Measurements from ENCODE around the gene RAD1.
A peak's percentile ranks its signal among the peaks of the same experiment; 100 is the strongest.
"Not testable (repeated sequence)": the region's sequence is repeated elsewhere in the genome, so short reads cannot be mapped to it uniquely, and the experiment has no call there.

Gene RAD1

GRCh38 chr5:34915139-34915855 is at the start of gene RAD1, which contains the start of gene BRIX1:
Gene RAD1 (minus strand): TSS chr5:34915504. CDS start chr5:34914892, 612 bp downstream.
Gene BRIX1 (plus strand): TSS chr5:34915711. CDS start chr5:34915739, 28 bp downstream.
- DNase-seq (ENCODE audit: low read depth in 2 of 3, low spot score in 2 of 3): peak; percentile 74 to 89 (median 81)

- no peak for DNase-seq (ENCODE audit: low read depth in 2 of 3, low spot score in 2 of 3)
Observed at GRCh38 chr5:34959323-34959722, 44.0 kb upstream of the RAD1 start.

- DNase-seq (ENCODE audit: low read depth in 2 of 3, low spot score in 2 of 3): no peak
Observed at GRCh38 chr5:34957857-34958690, 42.8 kb upstream of the RAD1 start.

- no peak for DNase-seq (ENCODE audit: low read depth in 2 of 3, low spot score in 2 of 3)
Observed at GRCh38 chr5:34957321-34957720, 42.0 kb upstream of the RAD1 start.

- DNase-seq (ENCODE audit: low read depth in 2 of 3, low spot score in 2 of 3): no peak
Observed at GRCh38 chr5:34944460-34945047, 29.2 kb upstream of the RAD1 start.

- no peak for DNase-seq (ENCODE audit: low read depth in 2 of 3, low spot score in 2 of 3)
Observed at GRCh38 chr5:34944044-34944443, 28.7 kb upstream of the RAD1 start.

GRCh38 chr5:34941936-34942335 is 26.6 kb upstream of the RAD1 start:
- DNase-seq (ENCODE audit: low read depth in 2 of 3, low spot score in 2 of 3): no peak

- DNase-seq (ENCODE audit: low read depth in 2 of 3, low spot score in 2 of 3): no peak
Observed at GRCh38 chr5:34932947-34933346, 17.6 kb upstream of the RAD1 start.

GRCh38 chr5:34930870-34931269 is 15.6 kb upstream of the RAD1 start:
- no peak for DNase-seq (ENCODE audit: low read depth in 2 of 3, low spot score in 2 of 3)

GRCh38 chr5:34930462-34930844 is 15.1 kb upstream of the RAD1 start:
- no peak for DNase-seq (ENCODE audit: low read depth in 2 of 3, low spot score in 2 of 3)

- peak; percentile 48 to 63 (median 62) for DNase-seq (ENCODE audit: low read depth in 2 of 3, low spot score in 2 of 3)
Observed at GRCh38 chr5:34929720-34930461, 14.6 kb upstream of the RAD1 start.

- peak; percentile 89 to 95 (median 93) for DNase-seq (ENCODE audit: low read depth in 2 of 3, low spot score in 2 of 3)
Observed at GRCh38 chr5:34929134-34929719, 13.9 kb upstream of the RAD1 start, which contains the start of gene DNAJC21. Gene DNAJC21 (plus strand): TSS chr5:34929559. CDS start chr5:34929820, 261 bp downstream.

GRCh38 chr5:34928267-34928666 is 13.0 kb upstream of the RAD1 start:
- no peak for DNase-seq (ENCODE audit: low read depth in 2 of 3, low spot score in 2 of 3)

- DNase-seq (ENCODE audit: low read depth in 2 of 3, low spot score in 2 of 3): no peak
Observed at GRCh38 chr5:34927785-34928184, 12.5 kb upstream of the RAD1 start.

- no peak for DNase-seq (ENCODE audit: low read depth in 2 of 3, low spot score in 2 of 3)
Observed at GRCh38 chr5:34926318-34926888, 11.1 kb upstream of the RAD1 start.

- DNase-seq (ENCODE audit: low read depth in 2 of 3, low spot score in 2 of 3): no peak
Observed at GRCh38 chr5:34924462-34924765, 9.1 kb upstream of the RAD1 start.

- DNase-seq (ENCODE audit: low read depth in 2 of 3, low spot score in 2 of 3): no peak
Observed at GRCh38 chr5:34923694-34924461, 8.6 kb upstream of the RAD1 start.

GRCh38 chr5:34923256-34923655 is 8.0 kb upstream of the RAD1 start:
- not testable (repeated sequence) for DNase-seq (ENCODE audit: low read depth in 2 of 3, low spot score in 2 of 3)

- no peak for DNase-seq (ENCODE audit: low read depth in 2 of 3, low spot score in 2 of 3)
Observed at GRCh38 chr5:34919077-34919476, 3.8 kb upstream of the RAD1 start.

GRCh38 chr5:34918025-34918424 is 2.7 kb upstream of the RAD1 start:
- no peak for DNase-seq (ENCODE audit: low read depth in 2 of 3, low spot score in 2 of 3)
